T47D (cell line): Measurements from ENCODE around the gene C19orf81.

Experiments
- DNase-seq, 2 experiments: peaks; one replicate each; pipeline versions ENCODE4 v3.0.0 to v3.0.0-alpha.2; 2011 to 2012; ENCODE audit warnings: low read depth in 1 of 2, low spot score in 1 of 2
- JUND ChIP-seq: IDR thresholded peaks from 2 replicates; pipeline ENCODE4 v1.6.1; 2012; ENCODE audit warnings: low read depth
- in situ Hi-C: cut with HindIII; loops from 2 replicates; pipeline ENCODE4 v1.10.0; 2016; ENCODE audit warnings: low sequenced_read_pairs, low pct_unique_long_range_greater_than_20kb

Gene C19orf81

GRCh38 chr19:50624949-50625600 lies 24.2 kb upstream of the C19orf81 start:
- in situ Hi-C loops: no loop called here
- no peak for TF ChIP-seq JUND
- DNase-seq: no peak

- in situ Hi-C loops: no loop called here
- TF ChIP-seq JUND: no peak
- no peak for DNase-seq
Measured at GRCh38 chr19:50626011-50626410, 23.2 kb upstream of the C19orf81 start.

- no peak for TF ChIP-seq JUND
- in situ Hi-C loops: no loop called here
- no peak for DNase-seq
Measured at GRCh38 chr19:50626795-50627194, 22.4 kb upstream of the C19orf81 start.

- no peak for TF ChIP-seq JUND
- no peak for DNase-seq
- in situ Hi-C loops: no loop called here
Measured at GRCh38 chr19:50628146-50628545, 21.1 kb upstream of the C19orf81 start.

GRCh38 chr19:50628551-50628950 lies 20.7 kb upstream of the C19orf81 start:
- in situ Hi-C loops: no loop called here
- TF ChIP-seq JUND: no peak
- DNase-seq: no peak

- in situ Hi-C loops: no loop called here
- no peak for TF ChIP-seq JUND
- no peak for DNase-seq
Measured at GRCh38 chr19:50629194-50629593, 20.1 kb upstream of the C19orf81 start.

- in situ Hi-C loops: no loop called here
- no peak for TF ChIP-seq JUND
Measured at GRCh38 chr19:50629801-50630200, 19.4 kb upstream of the C19orf81 start.

GRCh38 chr19:50632151-50632835 lies 17.0 kb upstream of the C19orf81 start:
- DNase-seq: no peak
- TF ChIP-seq JUND: no peak
- in situ Hi-C loops: no loop called here

More at GRCh38 chr19:50629801-50630200, 19.4 kb upstream of the C19orf81 start:
- DNase-seq: no peak

- no peak for DNase-seq
- in situ Hi-C loops: no loop called here
- no peak for TF ChIP-seq JUND
Measured at GRCh38 chr19:50633359-50633758, 15.9 kb upstream of the C19orf81 start.

GRCh38 chr19:50633973-50634372 lies 15.3 kb upstream of the C19orf81 start:
- DNase-seq: no peak
- no peak for TF ChIP-seq JUND
- in situ Hi-C loops: no loop called here

- TF ChIP-seq JUND: no peak
- no peak for DNase-seq
- in situ Hi-C loops: no loop called here
Measured at GRCh38 chr19:50636317-50637085, 12.7 kb upstream of the C19orf81 start.

GRCh38 chr19:50638600-50638999 lies 10.6 kb upstream of the C19orf81 start:
- no peak for TF ChIP-seq JUND
- DNase-seq: no peak
- in situ Hi-C loops: no loop called here
